ENCODE results near the gene ERMARD.

Gene ERMARD

GRCh38 chr6:169789146-169789943, 37.9 kb downstream of the ERMARD start:
- Histone ChIP-seq H3K4me1 (ENCODE audit: control insufficient read depth in 2 of 2, insufficient read depth in 1 of 2, low read depth in 1 of 2, low read length in 2 of 2) (peaks cover 0 to 3% of the 10 kb centered on the region in 2 donors), H3K36me3 (replicated peaks in 1 of 2; ENCODE audit: control insufficient read depth in 2 of 2, insufficient read depth in 2 of 2, low read length in 2 of 2) (no peaks in the 10 kb centered on the region), H3K9ac (ENCODE audit: low read depth, low read length, poor library complexity) (no peak overlapping the region), H3K14ac (ENCODE audit: low read length) (no peak overlapping the region), H3K27me3 (ENCODE audit: control insufficient read depth in 3 of 3, insufficient read depth in 3 of 3, low read depth in 1 of 3, low read length in 3 of 3) (no peaks in the 10 kb centered on the region), H3K23ac (ENCODE audit: low read depth, low read length, poor library complexity) (no peak overlapping the region), H2BK12ac (ENCODE audit: low read length) (no peak overlapping the region), H2BK120ac (ENCODE audit: low read depth, low read length) (no peak overlapping the region), H3K4me2 (ENCODE audit: insufficient read depth, low read length, poor library complexity, severe bottlenecking) (no peak overlapping the region), H4K91ac (ENCODE audit: low read depth, low read length, poor library complexity) (no peak overlapping the region), H3K4me3 (ENCODE audit: low read length in 2 of 2) (peak overlapping the region; percentile 2 to 54), H3K18ac (ENCODE audit: low read length) (no peak overlapping the region), H2BK5ac (ENCODE audit: low read length) (no peak overlapping the region), H4K8ac (ENCODE audit: low read depth, low read length) (no peak overlapping the region), H2BK15ac (ENCODE audit: low read length) (no peak overlapping the region), H3K4ac (ENCODE audit: low read length) (no peak overlapping the region), H2AK5ac (ENCODE audit: low read depth, low read length) (peak overlapping the region; percentile 5), H3K79me1 (ENCODE audit: low read depth, low read length) (no peaks in the 10 kb centered on the region), H2AFZ (ENCODE audit: low read length) (peak overlapping the region; percentile 92), H3K9me3 (replicated peaks in 1 of 2; ENCODE audit: control insufficient read depth in 2 of 2, insufficient read depth in 1 of 2, low read depth in 1 of 2, low read length in 2 of 2) (no peaks in the 10 kb centered on the region), H3K27ac (replicated peaks; ENCODE audit: low read length) (no peak overlapping the region)
- WGBS, 2 donors (ENCODE audit: extremely low coverage in 2 of 2, insufficient read length in 2 of 2, insufficient replicate concordance in 1 of 2): no CpG with 5 or more reads among the region's 24 CpGs
- DNase-seq (ENCODE audit: low spot score): no peak

DNA sequence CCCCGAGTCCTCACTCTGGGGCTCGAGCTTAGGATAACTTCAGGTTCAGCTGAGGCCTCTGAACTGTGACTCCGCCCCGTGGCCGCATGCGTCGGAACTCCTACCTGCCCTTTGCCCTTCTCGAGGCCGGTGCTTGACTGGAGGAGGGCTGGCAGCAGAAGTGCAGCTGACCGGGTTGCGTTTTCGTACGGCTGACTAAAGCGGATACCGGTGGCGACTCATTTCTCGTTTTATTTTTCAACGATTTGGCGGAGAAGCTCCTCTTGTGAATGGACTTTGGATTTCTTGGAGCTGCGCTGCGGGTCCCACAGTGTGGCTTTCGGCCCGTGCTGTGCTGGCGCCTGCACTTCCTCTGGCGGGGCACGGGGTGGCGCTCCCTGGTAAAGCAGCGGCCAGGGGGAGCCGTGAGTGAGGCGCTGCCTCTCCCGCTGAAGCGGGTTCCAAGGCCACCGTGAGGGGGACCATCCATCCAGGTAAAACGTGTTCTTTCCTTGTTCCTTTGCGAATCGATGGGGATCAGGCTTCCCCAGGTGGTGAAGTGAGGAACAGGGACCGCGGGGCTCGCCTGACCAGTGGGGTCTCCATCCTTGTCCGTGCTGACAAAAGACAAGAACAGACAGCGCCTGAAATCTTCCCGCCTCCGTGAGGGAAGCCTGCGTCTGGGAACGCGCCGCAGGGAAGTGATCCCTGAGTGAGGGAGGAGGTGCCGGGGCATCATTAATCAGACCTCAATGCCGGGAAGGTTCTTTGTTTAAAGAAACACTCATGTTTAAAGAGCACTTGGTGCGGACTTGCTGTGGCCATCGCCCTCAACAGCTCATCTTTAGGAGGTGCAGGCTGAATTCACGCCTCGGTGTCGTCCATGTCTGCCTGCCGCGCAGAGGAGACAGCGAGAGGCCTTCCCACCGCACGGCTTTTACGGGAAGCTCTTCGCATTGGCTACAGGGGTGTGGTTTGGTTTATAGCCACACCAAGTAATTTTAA, 38.8 kb downstream of the ERMARD start:
- Histone ChIP-seq H3K9me3 (replicated peaks in 1 of 2; ENCODE audit: control insufficient read depth in 2 of 2, insufficient read depth in 1 of 2, low read depth in 1 of 2, low read length in 2 of 2) (no peaks in the 10 kb centered on the region), H3K23ac (ENCODE audit: low read depth, low read length, poor library complexity) (no peak overlapping the region), H3K18ac (ENCODE audit: low read length) (peak overlapping the region; percentile 81), H3K79me1 (ENCODE audit: low read depth, low read length) (no peaks in the 10 kb centered on the region), H3K14ac (ENCODE audit: low read length) (no peak overlapping the region), H3K4me2 (ENCODE audit: insufficient read depth, low read length, poor library complexity, severe bottlenecking) (peak overlapping the region; percentile 75), H3K4ac (ENCODE audit: low read length) (no peak overlapping the region), H3K27me3 (ENCODE audit: control insufficient read depth in 3 of 3, insufficient read depth in 3 of 3, low read depth in 1 of 3, low read length in 3 of 3) (no peaks in the 10 kb centered on the region), H3K9ac (ENCODE audit: low read depth, low read length, poor library complexity) (peak overlapping the region; percentile 47), H4K8ac (ENCODE audit: low read depth, low read length) (no peak overlapping the region), H2BK5ac (ENCODE audit: low read length) (no peak overlapping the region), H3K4me3 (ENCODE audit: low read length in 2 of 2) (peak overlapping the region; percentile 54 to 72), H3K4me1 (ENCODE audit: control insufficient read depth in 2 of 2, insufficient read depth in 1 of 2, low read depth in 1 of 2, low read length in 2 of 2) (peaks cover 0 to 3% of the 10 kb centered on the region in 2 donors), H3K36me3 (replicated peaks in 1 of 2; ENCODE audit: control insufficient read depth in 2 of 2, insufficient read depth in 2 of 2, low read length in 2 of 2) (no peaks in the 10 kb centered on the region), H2BK120ac (ENCODE audit: low read depth, low read length) (no peak overlapping the region), H2BK15ac (ENCODE audit: low read length) (peak overlapping the region; percentile 8), H3K27ac (replicated peaks; ENCODE audit: low read length) (no peak overlapping the region), H4K91ac (ENCODE audit: low read depth, low read length, poor library complexity) (no peak overlapping the region), H2AFZ (ENCODE audit: low read length) (peak overlapping the region; percentile 92), H2BK12ac (ENCODE audit: low read length) (peak overlapping the region; percentile 63), H2AK5ac (ENCODE audit: low read depth, low read length) (no peak overlapping the region)
- DNase-seq (ENCODE audit: low spot score): peak; percentile 78
- no CpG with 5 or more reads among the region's 61 CpGs for WGBS, 2 donors (ENCODE audit: extremely low coverage in 2 of 2, insufficient read length in 2 of 2, insufficient replicate concordance in 1 of 2)

DNA sequence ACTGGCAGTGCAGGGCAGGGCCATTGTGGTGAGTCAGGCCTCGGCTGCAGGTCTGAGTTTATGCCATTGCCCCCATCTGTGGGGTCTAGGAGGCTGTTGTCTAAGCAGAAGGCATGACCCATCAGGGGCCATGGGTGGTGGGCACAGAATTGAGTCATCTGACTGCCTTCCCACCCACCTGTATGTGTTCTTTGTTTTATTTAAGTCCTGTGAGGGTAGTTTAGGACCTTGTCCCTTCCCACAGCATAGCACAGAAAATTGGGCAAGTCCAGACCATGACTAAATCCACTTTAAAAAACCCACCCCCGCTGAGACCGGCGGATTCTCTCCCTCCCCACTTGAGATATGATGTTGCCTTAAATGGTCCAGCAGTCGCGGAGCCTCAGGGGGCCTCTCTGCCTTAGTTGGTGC, 40.3 kb downstream of the ERMARD start:
- no peak overlapping the region for H2AFZ ChIP-seq (ENCODE audit: low read length)
- H3K27me3 ChIP-seq (ENCODE audit: control insufficient read depth in 3 of 3, insufficient read depth in 3 of 3, low read depth in 1 of 3, low read length in 3 of 3): no peaks in the 10 kb centered on the region
- H4K8ac ChIP-seq (ENCODE audit: low read depth, low read length): no peak overlapping the region
- no peak overlapping the region for H2BK5ac ChIP-seq (ENCODE audit: low read length)
- no CpG with 5 or more reads among the region's 6 CpGs for WGBS, 2 donors (ENCODE audit: extremely low coverage in 2 of 2, insufficient read length in 2 of 2, insufficient replicate concordance in 1 of 2)
- no peak overlapping the region for H3K4me2 ChIP-seq (ENCODE audit: insufficient read depth, low read length, poor library complexity, severe bottlenecking)
- H2BK120ac ChIP-seq (ENCODE audit: low read depth, low read length): no peak overlapping the region
- H3K9ac ChIP-seq (ENCODE audit: low read depth, low read length, poor library complexity): no peak overlapping the region
- no peak overlapping the region for H2AK5ac ChIP-seq (ENCODE audit: low read depth, low read length)
- no peak overlapping the region for H3K14ac ChIP-seq (ENCODE audit: low read length)
- no peaks in the 10 kb centered on the region for H3K36me3 ChIP-seq (replicated peaks in 1 of 2; ENCODE audit: control insufficient read depth in 2 of 2, insufficient read depth in 2 of 2, low read length in 2 of 2)
- no peaks in the 10 kb centered on the region for H3K9me3 ChIP-seq (replicated peaks in 1 of 2; ENCODE audit: control insufficient read depth in 2 of 2, insufficient read depth in 1 of 2, low read depth in 1 of 2, low read length in 2 of 2)
- DNase-seq (ENCODE audit: low spot score): no peak
- no peak overlapping the region for H3K4me3 ChIP-seq (ENCODE audit: low read length in 2 of 2)
- H3K18ac ChIP-seq (ENCODE audit: low read length): no peak overlapping the region
- H2BK15ac ChIP-seq (ENCODE audit: low read length): no peak overlapping the region
- H3K27ac ChIP-seq (replicated peaks; ENCODE audit: low read length): no peak overlapping the region
- H3K4ac ChIP-seq (ENCODE audit: low read length): no peak overlapping the region
- no peaks in the 10 kb centered on the region for H3K79me1 ChIP-seq (ENCODE audit: low read depth, low read length)
- no peak overlapping the region for H4K91ac ChIP-seq (ENCODE audit: low read depth, low read length, poor library complexity)
- H2BK12ac ChIP-seq (ENCODE audit: low read length): no peak overlapping the region
- no peak overlapping the region for H3K23ac ChIP-seq (ENCODE audit: low read depth, low read length, poor library complexity)
- peaks cover 0 to 3% of the 10 kb centered on the region in 2 donors for H3K4me1 ChIP-seq (ENCODE audit: control insufficient read depth in 2 of 2, insufficient read depth in 1 of 2, low read depth in 1 of 2, low read length in 2 of 2)
